Measurements from ENCODE around the gene DPEP1. TPM values are rescaled to one million over a fixed set of nuclear protein-coding genes. Genes with fewer than 3 reads are reported as not detected.
"Not testable (repeated sequence)": the region's sequence is repeated elsewhere in the genome, so short reads cannot be mapped to it uniquely, and the experiment has no call there.

DPEP1 gene
- total RNA-seq, 1 donor from 2014 or later, result 0.20 TPM

- no peak for DNase-seq (ENCODE audit: low read depth in 2 of 2)
Measured at GRCh38 chr16:89618109-89618998, 4.9 kb downstream of the DPEP1 start.

- no peak for DNase-seq (ENCODE audit: low read depth in 2 of 2)
Measured at GRCh38 chr16:89619840-89620239, 6.4 kb downstream of the DPEP1 start.

- no peak for DNase-seq (ENCODE audit: low read depth in 2 of 2)
Measured at GRCh38 chr16:89620406-89620841, 7.0 kb downstream of the DPEP1 start.

- DNase-seq (ENCODE audit: low read depth in 2 of 2), result no peak
Measured at GRCh38 chr16:89621136-89621697, 7.8 kb downstream of the DPEP1 start.

- DNase-seq (ENCODE audit: low read depth in 2 of 2), result no peak
Measured at GRCh38 chr16:89621698-89622409, 8.4 kb downstream of the DPEP1 start.

GRCh38 chr16:89623511-89624261 is 10.2 kb downstream of the DPEP1 start:
- DNase-seq (ENCODE audit: low read depth in 2 of 2), result peak in 1 of 2 donors; percentile 81

- no peak for DNase-seq (ENCODE audit: low read depth in 2 of 2)
Measured at GRCh38 chr16:89624777-89625761, 11.6 kb downstream of the DPEP1 start.

- DNase-seq (ENCODE audit: low read depth in 2 of 2), result no peak
Measured at GRCh38 chr16:89629827-89630610, 16.6 kb downstream of the DPEP1 start.

- DNase-seq (ENCODE audit: low read depth in 2 of 2), result no peak
Measured at GRCh38 chr16:89633064-89633631, 19.7 kb downstream of the DPEP1 start.

- not testable (repeated sequence) for DNase-seq (ENCODE audit: low read depth in 2 of 2)
Measured at GRCh38 chr16:89634463-89635385, 21.3 kb downstream of the DPEP1 start.

- DNase-seq (ENCODE audit: low read depth in 2 of 2), result no peak
Measured at GRCh38 chr16:89636663-89637062, 23.2 kb downstream of the DPEP1 start.

- no peak for DNase-seq (ENCODE audit: low read depth in 2 of 2)
Measured at GRCh38 chr16:89637379-89637778, 23.9 kb downstream of the DPEP1 start.

GRCh38 chr16:89638455-89638854 is 25.0 kb downstream of the DPEP1 start:
- no peak for DNase-seq (ENCODE audit: low read depth in 2 of 2)

GRCh38 chr16:89639385-89639784 is 25.9 kb downstream of the DPEP1 start:
- no peak for DNase-seq (ENCODE audit: low read depth in 2 of 2)

- no peak for DNase-seq (ENCODE audit: low read depth in 2 of 2)
Measured at GRCh38 chr16:89641458-89642119, 28.1 kb downstream of the DPEP1 start.

- no peak for DNase-seq (ENCODE audit: low read depth in 2 of 2)
Measured at GRCh38 chr16:89642574-89642973, 29.1 kb downstream of the DPEP1 start.

GRCh38 chr16:89643769-89644300 is 30.4 kb downstream of the DPEP1 start:
- no peak for DNase-seq (ENCODE audit: low read depth in 2 of 2)
